Middle frontal gyrus (tissue), 1 donor: ENCODE measurements around the gene HPX.

ENCODE experiments used
- DNase-seq: peaks from one replicate; pipeline ENCODE4 v3.0.0-alpha.2; 2015; ENCODE audit warnings: low spot score; ENCODE audit errors: extremely low spot score

HPX gene, protein sequence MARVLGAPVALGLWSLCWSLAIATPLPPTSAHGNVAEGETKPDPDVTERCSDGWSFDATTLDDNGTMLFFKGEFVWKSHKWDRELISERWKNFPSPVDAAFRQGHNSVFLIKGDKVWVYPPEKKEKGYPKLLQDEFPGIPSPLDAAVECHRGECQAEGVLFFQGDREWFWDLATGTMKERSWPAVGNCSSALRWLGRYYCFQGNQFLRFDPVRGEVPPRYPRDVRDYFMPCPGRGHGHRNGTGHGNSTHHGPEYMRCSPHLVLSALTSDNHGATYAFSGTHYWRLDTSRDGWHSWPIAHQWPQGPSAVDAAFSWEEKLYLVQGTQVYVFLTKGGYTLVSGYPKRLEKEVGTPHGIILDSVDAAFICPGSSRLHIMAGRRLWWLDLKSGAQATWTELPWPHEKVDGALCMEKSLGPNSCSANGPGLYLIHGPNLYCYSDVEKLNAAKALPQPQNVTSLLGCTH

DNA sequence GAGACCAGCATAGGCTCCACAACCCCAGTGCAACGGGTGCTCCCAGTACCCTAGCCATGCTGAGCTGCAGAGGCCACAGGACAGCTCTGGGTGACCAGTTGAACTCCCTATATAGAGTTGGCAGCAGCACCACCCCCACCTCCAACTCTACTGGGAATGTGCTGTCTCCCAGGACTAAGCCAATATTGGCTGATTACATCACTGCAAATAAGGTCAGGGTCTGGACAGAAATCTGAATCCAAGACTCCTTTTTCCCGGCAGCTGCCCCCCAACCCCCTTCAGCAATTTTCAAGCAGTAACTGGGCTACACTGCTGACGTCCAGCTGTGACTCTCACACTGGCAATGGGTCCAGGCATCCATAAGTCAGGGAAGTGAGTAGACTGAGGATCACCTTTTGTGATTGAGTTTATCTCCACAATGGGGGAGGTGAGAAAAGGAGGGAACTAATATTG lies at the start of gene HPX:
TSS of gene HPX (minus strand) at position 82 of the 453 bp plus-strand sequence. CDS start at position 58, 24 bp downstream.
- no peak for DNase-seq

DNA sequence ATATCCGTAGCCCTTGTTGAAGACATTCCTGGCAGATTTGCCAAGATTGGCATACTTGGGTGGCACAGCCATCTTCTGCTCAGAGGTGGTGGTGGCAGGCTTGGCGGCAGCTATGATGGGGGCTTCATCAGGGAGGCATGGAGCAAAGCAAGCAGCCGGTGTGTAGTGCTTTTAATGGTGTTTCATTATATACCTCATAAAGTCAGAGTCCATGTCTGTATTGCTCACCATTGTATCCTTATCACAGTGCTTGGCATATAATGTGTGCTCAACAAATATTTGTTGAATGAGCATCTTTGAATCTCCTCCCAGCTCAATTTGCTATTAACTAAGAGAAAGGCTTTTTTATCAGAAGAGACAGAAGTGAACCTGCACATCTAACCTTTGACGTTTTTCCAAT lies 48.5 kb upstream of the HPX start:
- DNase-seq = no peak

- DNase-seq = no peak
Measured at GRCh38 chr11:6488821-6489220, 48.0 kb upstream of the HPX start.

DNA sequence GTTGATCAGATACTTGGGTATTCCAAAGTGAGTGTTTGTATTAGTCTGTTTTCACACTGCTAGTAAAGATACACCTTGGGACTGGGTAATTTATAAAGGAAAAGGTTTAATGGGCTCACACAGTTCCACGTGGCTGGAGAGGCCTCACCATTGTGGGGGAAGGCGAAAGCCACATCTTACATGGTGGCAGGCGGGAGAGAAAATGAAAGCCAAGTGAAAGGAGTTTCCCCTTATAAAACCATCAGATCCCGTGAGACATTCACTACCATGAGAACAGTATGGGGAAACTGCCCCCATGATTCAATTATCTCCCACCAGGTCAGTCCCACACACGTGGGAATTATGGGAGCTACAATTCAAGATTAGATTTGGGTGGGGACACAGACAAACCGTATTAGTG lies 47.6 kb upstream of the HPX start:
- no peak for DNase-seq

DNA sequence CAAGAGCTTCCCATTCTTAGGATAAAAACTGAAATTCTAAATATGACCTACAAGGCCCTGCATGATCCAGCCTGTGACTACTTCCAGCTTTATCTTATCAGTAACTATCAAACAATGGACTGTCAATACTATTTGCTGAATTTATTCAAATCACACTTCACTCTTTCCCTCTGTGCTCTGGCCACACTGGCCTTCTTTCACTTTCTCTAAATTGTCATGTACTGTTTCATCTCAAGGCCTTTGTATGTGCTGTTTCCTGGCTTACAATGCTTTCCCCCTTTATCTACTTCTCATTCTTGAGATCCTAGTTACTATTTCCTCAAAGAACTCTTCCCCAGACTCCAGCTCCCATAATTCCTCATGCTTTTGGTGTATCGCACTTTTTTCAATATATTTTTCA lies 46.2 kb upstream of the HPX start:
- no peak for DNase-seq

DNA sequence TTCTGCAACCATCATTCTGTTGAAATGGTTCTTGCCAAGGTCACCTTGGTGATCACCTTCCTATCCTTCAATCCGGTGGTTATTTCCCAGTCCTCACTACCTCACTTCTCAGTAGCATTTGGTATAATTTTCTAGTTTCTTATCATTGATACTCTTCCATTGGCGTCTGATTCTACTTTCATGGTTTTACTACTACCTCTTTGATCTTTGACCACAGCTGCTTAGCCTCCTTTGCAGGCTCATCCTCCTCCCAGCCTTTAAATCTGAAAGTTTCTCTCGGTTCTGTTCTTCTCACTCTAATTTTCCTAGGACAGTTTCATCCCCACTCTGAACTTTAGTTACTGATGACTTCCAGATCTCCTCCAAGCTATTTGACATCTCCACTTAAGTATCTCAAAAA lies 45.5 kb upstream of the HPX start:
- no peak for DNase-seq

- no peak for DNase-seq
Measured at GRCh38 chr11:6485661-6486060, 44.9 kb upstream of the HPX start.

DNA sequence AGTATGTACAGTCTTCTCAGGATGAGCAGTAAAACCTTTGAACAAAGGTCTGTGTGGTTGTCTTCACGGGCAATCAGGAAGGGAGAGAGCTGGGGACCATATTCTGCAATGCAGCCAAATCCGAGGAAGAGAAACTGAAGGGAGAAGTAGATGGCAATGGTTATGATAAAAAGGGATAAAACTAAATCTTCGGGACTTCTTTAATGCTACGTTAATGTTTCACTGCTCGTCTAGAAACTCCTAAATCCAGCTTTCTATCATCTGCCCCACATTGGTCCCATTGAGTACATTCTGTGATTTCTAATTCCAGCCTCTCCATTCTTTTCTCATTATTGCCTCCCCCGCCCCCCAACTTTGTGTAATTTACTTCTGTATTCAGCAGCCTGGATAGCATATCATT lies 42.2 kb upstream of the HPX start:
- DNase-seq = no peak

GRCh38 chr11:6482441-6482840 lies 41.7 kb upstream of the HPX start:
- no peak for DNase-seq

GRCh38 chr11:6481924-6482275 lies 41.1 kb upstream of the HPX start:
- DNase-seq = no peak

- DNase-seq = peak; percentile 99
Measured at GRCh38 chr11:6481012-6481923, 40.5 kb upstream of the HPX start, which contains the start of the genes ARFIP2 and TIMM10B. Gene ARFIP2 (minus strand): TSS chr11:6481331. CDS start chr11:6480421, 910 bp downstream. Gene TIMM10B (plus strand): TSS chr11:6481501. CDS start chr11:6481517, 16 bp downstream.

DNA sequence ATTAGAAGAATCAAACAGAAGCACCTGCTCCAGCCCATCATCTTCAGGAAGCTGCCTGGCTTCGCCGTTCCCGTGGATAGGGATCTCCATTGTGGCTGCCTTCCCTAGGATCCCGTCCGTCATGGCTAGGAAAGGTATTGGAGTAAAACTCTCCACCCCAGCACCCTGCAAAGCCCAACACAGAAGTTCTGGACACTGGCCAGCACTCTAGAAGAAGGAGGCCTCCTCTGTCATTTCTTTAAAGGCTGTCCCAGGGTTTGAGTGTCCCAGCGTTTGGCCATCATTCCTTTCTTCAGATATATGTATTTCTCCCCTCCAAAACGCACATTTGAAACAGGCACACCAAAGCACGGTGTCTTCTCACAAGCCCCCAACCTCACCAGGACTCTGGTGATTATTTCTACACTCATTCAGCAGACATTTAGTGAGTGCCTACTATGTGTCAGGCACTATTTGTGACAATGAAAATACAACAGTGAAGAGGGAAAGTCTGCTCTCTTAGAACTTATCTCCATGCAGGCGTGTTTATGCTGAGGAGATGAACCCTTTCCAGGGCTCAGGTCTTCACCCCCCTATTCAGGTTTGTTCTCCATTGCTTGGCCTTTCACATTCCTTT lies 39.6 kb upstream of the HPX start:
- DNase-seq = no peak

GRCh38 chr11:6476571-6476970 lies 35.8 kb upstream of the HPX start:
- DNase-seq = no peak

DNA sequence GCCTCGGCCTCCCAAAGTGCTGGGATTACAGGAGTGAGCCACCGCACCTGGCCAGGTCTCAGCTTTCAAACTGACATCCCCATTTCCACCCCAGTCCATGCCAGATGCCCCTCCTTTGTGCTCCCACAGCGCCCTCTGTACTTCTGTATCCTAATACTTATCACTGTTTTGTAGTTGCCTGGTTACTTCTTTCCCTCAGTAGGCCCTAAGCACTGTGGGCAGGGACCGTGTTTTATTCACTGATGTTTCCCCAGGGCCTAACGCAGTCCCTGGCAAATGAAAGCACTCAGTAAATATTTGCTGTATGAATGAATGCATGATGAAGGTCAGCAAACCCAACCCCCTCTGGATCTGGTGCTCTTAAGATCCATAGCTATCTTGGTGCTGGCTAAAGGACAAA lies 35.1 kb upstream of the HPX start:
- no peak for DNase-seq

- DNase-seq = no peak
Measured at GRCh38 chr11:6474806-6475500, 34.2 kb upstream of the HPX start.

- DNase-seq = no peak
Measured at GRCh38 chr11:6474413-6474792, 33.6 kb upstream of the HPX start.

GRCh38 chr11:6473451-6474412 lies 32.9 kb upstream of the HPX start, which contains the start of gene TRIM3:
Gene TRIM3 (minus strand): TSS chr11:6473941. CDS start chr11:6465695, 8,246 bp downstream.
- peak; percentile 64 for DNase-seq

GRCh38 chr11:6472934-6473333 lies 32.1 kb upstream of the HPX start:
- DNase-seq = no peak

- no peak for DNase-seq
Measured at GRCh38 chr11:6469599-6469998, 28.8 kb upstream of the HPX start.
